Thoracic aorta (tissue), 2 donors: ENCODE data around the gene NRG2. TPM values are rescaled to one million over a fixed set of nuclear protein-coding genes. Genes with fewer than 3 reads are reported as not detected.

ENCODE experiments used
- ATAC-seq: fragments of 150-250 bp; one replicate; pipeline ENCODE4 v1.8.0; 2017; ENCODE audit warnings: low read depth; ENCODE audit not compliant: insufficient number of reproducible peaks, low FRiP score
- DNase-seq: peaks from one replicate; pipeline ENCODE4 v3.0.0-alpha.2; 2020; ENCODE audit warnings: low spot score
- H3K27ac ChIP-seq, 2 donors: fragments of 200-600 bp; sonication (generic); 1 replicate in 1 of 2; 2 replicates in 1 of 2; pipeline ENCODE4 v1.5.1; 2016; ENCODE audit warnings: mild to moderate bottlenecking in 2 of 2, moderate library complexity in 2 of 2
- H3K27me3 ChIP-seq: fragments of 200-600 bp; sonication (generic); replicated peaks from 2 replicates; pipeline ENCODE4 v1.6.0; 2016; ENCODE audit warnings: mild to moderate bottlenecking; ENCODE audit not compliant: insufficient read depth
- H3K36me3 ChIP-seq: fragments of 200-600 bp; sonication (generic); one replicate; pipeline ENCODE4 v1.5.1; 2016
- H3K4me1 ChIP-seq, 2 donors: fragments of 200-600 bp; sonication (generic); 1 replicate in 1 of 2; 2 replicates in 1 of 2; pipeline versions ENCODE4 v1.5.1 to v1.6.0; 2016; ENCODE audit warnings: low read depth in 2 of 2, mild to moderate bottlenecking in 1 of 2; ENCODE audit not compliant: control insufficient read depth in 1 of 2
- H3K4me3 ChIP-seq: fragments of 200-600 bp; sonication (generic); 2 replicates; pipeline ENCODE4 v1.5.1; 2016; ENCODE audit warnings: mild to moderate bottlenecking
- H3K9me3 ChIP-seq: fragments of 200-600 bp; sonication (generic); 2 replicates; pipeline ENCODE4 v1.5.1; 2016
- CTCF ChIP-seq: fragments of 200-600 bp; sonication (generic); IDR thresholded peaks from one replicate; pipeline ENCODE4 v1.5.1; 2019; ENCODE audit warnings: antibody characterized with exemption
- total RNA-seq, 2 donors: library from RNA; depleted of rRNA; stranded (reverse); fragments of >200 nt; gene quantifications; one replicate each; pipeline versions ENCODE4 v1.1.0 to v1.2.3, GENCODE V29; 2016

NRG2 gene
- total RNA-seq, 2 donors from 2014 or later: 2.3 to 6.9 TPM

- Histone ChIP-seq H3K4me3 (no peak overlapping the region), H3K9me3 (no peaks in the 10 kb centered on the region), H3K27me3 (no peaks in the 10 kb centered on the region), H3K27ac (no peak overlapping the region), H3K4me1 (no peaks in the 10 kb centered on the region), H3K36me3 (no peaks in the 10 kb centered on the region)
- DNase-seq (no peak), ATAC-seq (no peak)
- TF ChIP-seq CTCF: no peak
Measured at GRCh38 chr5:139863361-139863760, 179.7 kb downstream of the NRG2 start.

- no peak for ATAC-seq
- Histone ChIP-seq H3K4me1 (no peaks in the 10 kb centered on the region), H3K27ac (no peak overlapping the region), H3K36me3 (no peaks in the 10 kb centered on the region), H3K9me3 (no peaks in the 10 kb centered on the region), H3K4me3 (no peak overlapping the region), H3K27me3 (no peaks in the 10 kb centered on the region)
- no peak for DNase-seq
- TF ChIP-seq CTCF: no peak
Measured at GRCh38 chr5:139862803-139863202, 180.3 kb downstream of the NRG2 start.

- TF ChIP-seq CTCF: no peak
- Histone ChIP-seq H3K9me3 (no peaks in the 10 kb centered on the region), H3K27me3 (no peaks in the 10 kb centered on the region), H3K4me3 (no peak overlapping the region), H3K4me1 (no peaks in the 10 kb centered on the region), H3K36me3 (no peaks in the 10 kb centered on the region), H3K27ac (no peak overlapping the region)
- ATAC-seq: no peak
- no peak for DNase-seq
Measured at GRCh38 chr5:139862313-139862712, 180.8 kb downstream of the NRG2 start.

GRCh38 chr5:139861889-139862207, 181.3 kb downstream of the NRG2 start:
- ATAC-seq (no peak), DNase-seq (no peak)
- no peaks in the 10 kb centered on the region for H3K27me3 ChIP-seq
- H3K36me3 ChIP-seq: no peaks in the 10 kb centered on the region
- TF ChIP-seq CTCF: no peak
- H3K9me3 ChIP-seq: no peaks in the 10 kb centered on the region
- no peaks in the 10 kb centered on the region for H3K4me1 ChIP-seq
- H3K4me3 ChIP-seq: no peak overlapping the region
- H3K27ac ChIP-seq: no peak overlapping the region

GRCh38 chr5:139861021-139861888, 181.8 kb downstream of the NRG2 start:
- DNase-seq (no peak), ATAC-seq (no peak)
- H3K4me1 ChIP-seq: no peaks in the 10 kb centered on the region
- no peaks in the 10 kb centered on the region for H3K9me3 ChIP-seq
- no peak overlapping the region for H3K4me3 ChIP-seq
- no peak for TF ChIP-seq CTCF
- H3K27ac ChIP-seq: no peak overlapping the region
- no peaks in the 10 kb centered on the region for H3K36me3 ChIP-seq
- no peaks in the 10 kb centered on the region for H3K27me3 ChIP-seq
